ENCODE measurements around the gene CFAP68. TPM values are rescaled to one million over a fixed set of nuclear protein-coding genes. Genes with fewer than 3 reads are reported as not detected.

Gene CFAP68
- total and polyA plus RNA-seq, 9 of the 15 experiments (the other 6 are each of a cell fraction or from before 2014, with no cell fraction given): 22.8 to 72.3 (median 52.5) TPM

GRCh38 chr11:111926505-111927391 lies 47.4 kb downstream of the CFAP68 start (continued):
- TF ChIP-seq, protein P1, sequence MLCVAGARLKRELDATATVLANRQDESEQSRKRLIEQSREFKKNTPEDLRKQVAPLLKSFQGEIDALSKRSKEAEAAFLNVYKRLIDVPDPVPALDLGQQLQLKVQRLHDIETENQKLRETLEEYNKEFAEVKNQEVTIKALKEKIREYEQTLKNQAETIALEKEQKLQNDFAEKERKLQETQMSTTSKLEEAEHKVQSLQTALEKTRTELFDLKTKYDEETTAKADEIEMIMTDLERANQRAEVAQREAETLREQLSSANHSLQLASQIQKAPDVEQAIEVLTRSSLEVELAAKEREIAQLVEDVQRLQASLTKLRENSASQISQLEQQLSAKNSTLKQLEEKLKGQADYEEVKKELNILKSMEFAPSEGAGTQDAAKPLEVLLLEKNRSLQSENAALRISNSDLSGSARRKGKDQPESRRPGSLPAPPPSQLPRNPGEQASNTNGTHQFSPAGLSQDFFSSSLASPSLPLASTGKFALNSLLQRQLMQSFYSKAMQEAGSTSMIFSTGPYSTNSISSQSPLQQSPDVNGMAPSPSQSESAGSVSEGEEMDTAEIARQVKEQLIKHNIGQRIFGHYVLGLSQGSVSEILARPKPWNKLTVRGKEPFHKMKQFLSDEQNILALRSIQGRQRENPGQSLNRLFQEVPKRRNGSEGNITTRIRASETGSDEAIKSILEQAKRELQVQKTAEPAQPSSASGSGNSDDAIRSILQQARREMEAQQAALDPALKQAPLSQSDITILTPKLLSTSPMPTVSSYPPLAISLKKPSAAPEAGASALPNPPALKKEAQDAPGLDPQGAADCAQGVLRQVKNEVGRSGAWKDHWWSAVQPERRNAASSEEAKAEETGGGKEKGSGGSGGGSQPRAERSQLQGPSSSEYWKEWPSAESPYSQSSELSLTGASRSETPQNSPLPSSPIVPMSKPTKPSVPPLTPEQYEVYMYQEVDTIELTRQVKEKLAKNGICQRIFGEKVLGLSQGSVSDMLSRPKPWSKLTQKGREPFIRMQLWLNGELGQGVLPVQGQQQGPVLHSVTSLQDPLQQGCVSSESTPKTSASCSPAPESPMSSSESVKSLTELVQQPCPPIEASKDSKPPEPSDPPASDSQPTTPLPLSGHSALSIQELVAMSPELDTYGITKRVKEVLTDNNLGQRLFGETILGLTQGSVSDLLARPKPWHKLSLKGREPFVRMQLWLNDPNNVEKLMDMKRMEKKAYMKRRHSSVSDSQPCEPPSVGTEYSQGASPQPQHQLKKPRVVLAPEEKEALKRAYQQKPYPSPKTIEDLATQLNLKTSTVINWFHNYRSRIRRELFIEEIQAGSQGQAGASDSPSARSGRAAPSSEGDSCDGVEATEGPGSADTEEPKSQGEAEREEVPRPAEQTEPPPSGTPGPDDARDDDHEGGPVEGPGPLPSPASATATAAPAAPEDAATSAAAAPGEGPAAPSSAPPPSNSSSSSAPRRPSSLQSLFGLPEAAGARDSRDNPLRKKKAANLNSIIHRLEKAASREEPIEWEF (CRISPR knock-in tag; IDR thresholded peaks at IDR 0.05): no peak
- TF ChIP-seq SP1 (CRISPR knock-in tag; IDR thresholded peaks at IDR 0.05): peak; percentile 66
- TF ChIP-seq POLR2AphosphoS5 (IDR thresholded peaks at IDR 0.05; ENCODE audit: control insufficient read depth, insufficient read depth, low read depth, low read length): peak; percentile 82
- TF ChIP-seq CBX2 (IDR thresholded peaks at IDR 0.05; ENCODE audit: insufficient read depth, low read length, poor library complexity, severe bottlenecking): no peak
- TF ChIP-seq TRIM25 (IDR thresholded peaks at IDR 0.05; ENCODE audit: borderline replicate concordance): no peak
- TF ChIP-seq TRIM24 (IDR thresholded peaks at IDR 0.05): peak in 1 of 2 experiments; percentile 59; a peak in 2 of 4 replicates
- TF ChIP-seq, protein P2, sequence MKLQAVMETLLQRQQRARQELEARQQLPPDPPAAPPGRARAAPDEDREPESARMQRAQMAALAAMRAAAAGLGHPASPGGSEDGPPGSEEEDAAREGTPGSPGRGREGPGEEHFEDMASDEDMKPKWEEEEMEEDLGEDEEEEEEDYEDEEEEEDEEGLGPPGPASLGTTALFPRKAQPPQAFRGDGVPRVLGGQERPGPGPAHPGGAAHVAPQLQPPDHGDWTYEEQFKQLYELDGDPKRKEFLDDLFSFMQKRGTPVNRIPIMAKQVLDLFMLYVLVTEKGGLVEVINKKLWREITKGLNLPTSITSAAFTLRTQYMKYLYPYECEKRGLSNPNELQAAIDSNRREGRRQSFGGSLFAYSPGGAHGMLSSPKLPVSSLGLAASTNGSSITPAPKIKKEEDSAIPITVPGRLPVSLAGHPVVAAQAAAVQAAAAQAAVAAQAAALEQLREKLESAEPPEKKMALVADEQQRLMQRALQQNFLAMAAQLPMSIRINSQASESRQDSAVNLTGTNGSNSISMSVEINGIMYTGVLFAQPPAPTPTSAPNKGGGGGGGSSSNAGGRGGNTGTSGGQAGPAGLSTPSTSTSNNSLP (IDR thresholded peaks at IDR 0.05; ENCODE audit: borderline replicate concordance, low read depth, low read length): no peak
- TF ChIP-seq RFX7 (CRISPR knock-in tag; IDR thresholded peaks at IDR 0.05): no peak
- TF ChIP-seq PPARD (CRISPR knock-in tag; IDR thresholded peaks at IDR 0.05): no peak
- peak; percentile 87 for TF ChIP-seq POLR2B (IDR thresholded peaks at IDR 0.05; ENCODE audit: low read depth, partially characterized antibody)
- TF ChIP-seq TAF1 (IDR thresholded peaks at IDR 0.05; ENCODE audit: control insufficient read depth, extremely low read depth, insufficient read depth, low read length, severe bottlenecking): peak; percentile 66
- no peak; the same call in 1 of the 2 replicates for TF ChIP-seq NR2C2 (CRISPR knock-in tag; IDR thresholded peaks at IDR 0.05)
- TF ChIP-seq NR2C2 (tag; IDR thresholded peaks at IDR 0.05): no peak
- TF ChIP-seq KAT8 (IDR thresholded peaks at IDR 0.05; ENCODE audit: low read depth): no peak
- TF ChIP-seq HEY1 (CRISPR knock-in tag; IDR thresholded peaks at IDR 0.05; ENCODE audit: borderline replicate concordance): no peak
- TF ChIP-seq RAD51 (IDR thresholded peaks at IDR 0.05; ENCODE audit: borderline replicate concordance, low read depth): peak; percentile 12; the same call in 1 of the 2 replicates
- no peak for TF ChIP-seq ZNF124 (CRISPR knock-in tag; IDR thresholded peaks at IDR 0.05)
